T-helper 2 cell treated with Interferon-gamma antibody and Interleukin-4, amounts not matched to agents 5 μg/mL and 100 μg/mL, for 36 hours (primary cell): ENCODE measurements around the gene OR5B21.

Source experiments
- DNase-seq: peaks from one replicate; pipeline ENCODE4 v3.0.0; 2021; ENCODE audit warnings: low spot score
- H3K27ac Mint-ChIP-seq: one replicate; pipeline ENCODE4 v1.8.0; 2021; ENCODE audit warnings: mild to moderate bottlenecking, mixed read lengths
- H3K27me3 Mint-ChIP-seq: one replicate; pipeline ENCODE4 v1.8.0; 2021; ENCODE audit warnings: low read depth, mixed read lengths
- H3K36me3 Mint-ChIP-seq: one replicate; pipeline ENCODE4 v1.8.0; 2021; ENCODE audit warnings: low read depth, mixed read lengths
- H3K4me1 Mint-ChIP-seq: one replicate; pipeline ENCODE4 v1.8.0; 2021; ENCODE audit warnings: low read depth, mixed read lengths
- H3K4me3 Mint-ChIP-seq: one replicate; pipeline ENCODE4 v1.8.0; 2022; ENCODE audit warnings: mild to moderate bottlenecking, moderate library complexity, mixed read lengths
- H3K9me3 Mint-ChIP-seq: one replicate; pipeline ENCODE4 v1.8.0; 2021; ENCODE audit warnings: mixed read lengths

Gene OR5B21

DNA sequence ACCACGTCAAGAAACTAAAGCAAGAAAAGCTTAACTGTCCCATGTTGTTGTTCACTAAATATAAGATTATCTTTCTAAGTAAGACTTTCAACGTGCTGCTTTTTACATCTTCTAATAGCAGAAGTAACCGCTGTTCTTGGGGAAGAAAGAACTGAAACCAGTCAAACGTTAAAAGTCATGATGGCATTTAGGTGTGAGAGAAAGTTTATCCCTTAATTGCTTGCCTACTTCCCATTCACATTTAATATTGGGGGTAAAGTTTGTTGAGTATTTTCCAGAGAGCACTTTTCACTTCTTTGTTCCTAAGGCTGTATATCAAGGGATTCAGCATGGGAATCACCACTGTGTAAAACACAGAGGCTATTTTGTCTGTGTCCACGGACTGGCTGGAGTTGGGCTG lies 970 bp downstream of the OR5B21 start:
- H3K27ac Mint-ChIP-seq, result no peak overlapping the region
- H3K9me3 Mint-ChIP-seq, result no peaks in the 10 kb centered on the region
- H3K4me3 Mint-ChIP-seq, result no peak overlapping the region
- no peak for DNase-seq
- H3K27me3 Mint-ChIP-seq, result no peaks in the 10 kb centered on the region
- no peaks in the 10 kb centered on the region for H3K4me1 Mint-ChIP-seq
- H3K36me3 Mint-ChIP-seq, result peaks cover 2% of the 10 kb centered on the region

DNA sequence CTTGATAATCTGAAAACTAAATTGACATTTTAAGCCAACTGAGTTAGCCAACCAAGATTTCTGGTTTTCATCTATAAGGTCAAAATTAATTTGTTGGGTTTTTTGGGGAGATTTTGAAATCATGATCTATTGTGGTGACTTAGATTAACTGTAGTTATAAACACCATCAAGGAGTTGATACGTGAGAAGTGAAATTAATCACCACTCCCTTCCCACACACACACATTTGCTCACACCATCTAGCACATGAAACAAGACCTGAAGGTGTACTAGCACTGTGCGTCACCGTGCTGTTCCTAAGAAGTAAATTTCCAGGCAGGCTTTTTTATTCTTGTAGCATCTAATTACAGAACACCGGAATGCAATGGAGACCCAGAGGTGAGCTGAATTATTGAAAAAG lies 2.1 kb downstream of the OR5B21 start:
- Mint-ChIP-seq H3K4me1 (no peaks in the 10 kb centered on the region), H3K9me3 (no peaks in the 10 kb centered on the region), H3K27me3 (no peaks in the 10 kb centered on the region), H3K4me3 (no peak overlapping the region), H3K27ac (no peak overlapping the region), H3K36me3 (peaks cover 2% of the 10 kb centered on the region)
- DNase-seq, result peak; percentile 26

DNA sequence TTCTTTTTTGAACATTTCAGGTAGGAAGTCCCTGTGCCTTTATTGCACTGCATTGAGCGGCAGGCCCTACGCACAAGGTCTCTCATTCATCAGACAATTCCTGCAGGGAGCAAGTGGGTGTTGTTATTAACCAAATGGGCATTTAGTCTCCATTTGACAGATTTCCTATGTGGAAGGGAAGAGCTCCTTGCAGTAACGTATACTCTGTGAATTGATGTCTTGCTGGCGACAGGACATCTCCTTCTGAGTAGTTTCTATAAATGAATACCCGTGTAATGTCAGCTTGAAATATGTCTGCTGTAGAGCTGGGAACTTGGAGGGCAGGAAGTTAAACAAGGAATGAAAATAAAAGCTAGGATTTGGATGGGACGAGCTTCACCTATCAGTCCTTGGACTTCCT lies 3.7 kb downstream of the OR5B21 start:
- Mint-ChIP-seq H3K36me3 (peaks cover 2% of the 10 kb centered on the region), H3K27ac (no peak overlapping the region), H3K4me3 (no peak overlapping the region)

DNA sequence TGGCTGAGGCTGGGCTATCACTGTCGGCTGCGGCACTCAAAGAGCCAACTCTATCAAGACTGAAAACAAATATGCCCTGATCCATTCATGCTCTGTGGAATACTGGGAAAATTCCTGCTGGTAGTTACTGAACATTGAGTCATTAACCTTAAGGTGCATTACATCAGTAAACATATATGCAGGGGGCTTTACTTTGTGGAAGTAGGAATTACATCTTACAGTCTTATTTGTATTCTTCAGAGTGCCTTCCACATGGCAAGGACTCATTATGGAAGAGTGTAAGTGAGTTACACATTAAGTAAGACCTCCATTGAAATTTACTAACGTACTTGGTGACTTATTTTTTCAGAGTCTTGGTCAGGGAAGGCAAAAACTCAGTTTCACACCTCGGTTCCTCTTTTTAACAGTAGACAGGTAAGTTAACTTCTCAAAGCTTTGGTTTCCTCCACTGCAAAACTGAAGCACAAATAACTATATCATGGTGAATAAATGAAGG lies 4.5 kb downstream of the OR5B21 start:
- no peak for DNase-seq
- H3K4me3 Mint-ChIP-seq, result no peak overlapping the region
- H3K36me3 Mint-ChIP-seq, result peaks cover 2% of the 10 kb centered on the region
- peaks cover 6% of the 10 kb centered on the region for H3K4me1 Mint-ChIP-seq
- no peaks in the 10 kb centered on the region for H3K9me3 Mint-ChIP-seq
- H3K27ac Mint-ChIP-seq, result no peak overlapping the region
- H3K27me3 Mint-ChIP-seq, result no peaks in the 10 kb centered on the region

More for the DNA sequence above, 3.7 kb downstream of the OR5B21 start:
- Mint-ChIP-seq H3K9me3 (no peaks in the 10 kb centered on the region), H3K4me1 (no peaks in the 10 kb centered on the region), H3K27me3 (no peaks in the 10 kb centered on the region)
- DNase-seq, result no peak

DNA sequence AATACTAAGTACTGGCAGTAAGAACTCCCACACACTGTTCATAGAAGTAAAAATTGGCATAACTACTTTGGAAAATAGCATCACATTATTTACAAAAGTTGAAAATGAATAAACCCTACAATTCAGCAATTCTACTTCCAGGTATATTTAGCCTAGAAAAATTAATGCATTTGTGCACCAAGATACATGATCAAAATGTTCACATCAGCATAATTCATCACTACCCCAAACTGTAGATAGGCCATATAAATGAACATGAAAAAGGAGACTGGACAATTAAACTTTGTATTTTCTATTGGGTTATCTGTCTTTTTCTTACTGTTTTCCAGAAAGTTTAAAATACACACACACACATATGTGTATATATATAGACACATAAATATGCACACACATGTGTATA lies 5.9 kb downstream of the OR5B21 start:
- no peak overlapping the region for H3K27ac Mint-ChIP-seq
- DNase-seq, result no peak
- H3K9me3 Mint-ChIP-seq, result no peaks in the 10 kb centered on the region
- peaks cover 2% of the 10 kb centered on the region for H3K36me3 Mint-ChIP-seq
- H3K4me1 Mint-ChIP-seq, result peaks cover 6% of the 10 kb centered on the region
- no peaks in the 10 kb centered on the region for H3K27me3 Mint-ChIP-seq
- no peak overlapping the region for H3K4me3 Mint-ChIP-seq

DNA sequence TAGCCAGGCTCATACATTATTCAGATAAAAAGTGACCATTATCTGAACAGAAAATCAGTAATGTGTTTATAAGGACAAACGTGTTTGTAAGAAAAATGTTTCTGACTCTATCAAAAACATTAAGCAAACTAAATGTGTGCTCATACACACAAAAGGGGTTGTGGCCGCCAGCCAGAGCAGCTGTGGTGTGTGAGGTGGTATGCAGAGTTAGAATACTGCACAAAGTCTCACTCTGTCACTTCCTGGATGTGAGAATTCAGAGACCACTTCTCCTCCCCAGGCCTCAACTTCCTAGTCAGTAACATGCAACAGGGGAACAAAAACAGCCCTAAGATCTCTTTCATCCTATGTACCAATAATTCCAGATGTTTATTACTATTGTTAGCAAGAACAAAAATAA lies 9.4 kb downstream of the OR5B21 start:
- H3K9me3 Mint-ChIP-seq, result no peaks in the 10 kb centered on the region
- DNase-seq, result no peak
- H3K4me1 Mint-ChIP-seq, result peaks cover 10% of the 10 kb centered on the region
- H3K27ac Mint-ChIP-seq, result no peak overlapping the region
- no peaks in the 10 kb centered on the region for H3K27me3 Mint-ChIP-seq
- peaks cover under 1% of the 10 kb centered on the region for H3K36me3 Mint-ChIP-seq
- H3K4me3 Mint-ChIP-seq, result no peak overlapping the region

DNA sequence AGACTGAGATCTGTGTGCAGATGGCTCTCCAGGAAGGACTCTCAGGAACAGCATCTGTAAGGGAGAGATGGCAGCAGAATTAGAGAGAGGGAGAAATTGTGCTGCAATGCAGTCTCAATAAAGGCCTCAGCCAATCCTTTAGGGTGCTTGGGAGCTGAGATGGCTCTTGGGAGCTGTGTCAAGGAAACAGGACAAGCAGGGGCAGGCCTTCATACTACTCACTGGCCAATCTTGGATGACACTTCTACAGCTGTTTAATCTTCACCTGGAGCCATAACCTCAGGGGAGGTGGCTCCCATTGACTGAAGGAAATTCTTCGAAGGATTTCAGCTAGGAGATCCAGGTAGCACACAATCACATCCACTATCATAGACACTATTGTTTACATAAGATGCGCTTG lies 10.0 kb downstream of the OR5B21 start:
- peaks cover 10% of the 10 kb centered on the region for H3K4me1 Mint-ChIP-seq
- H3K4me3 Mint-ChIP-seq, result no peak overlapping the region
- H3K9me3 Mint-ChIP-seq, result no peaks in the 10 kb centered on the region
- no peaks in the 10 kb centered on the region for H3K36me3 Mint-ChIP-seq
- no peak overlapping the region for H3K27ac Mint-ChIP-seq
- DNase-seq, result no peak
- no peaks in the 10 kb centered on the region for H3K27me3 Mint-ChIP-seq

DNA sequence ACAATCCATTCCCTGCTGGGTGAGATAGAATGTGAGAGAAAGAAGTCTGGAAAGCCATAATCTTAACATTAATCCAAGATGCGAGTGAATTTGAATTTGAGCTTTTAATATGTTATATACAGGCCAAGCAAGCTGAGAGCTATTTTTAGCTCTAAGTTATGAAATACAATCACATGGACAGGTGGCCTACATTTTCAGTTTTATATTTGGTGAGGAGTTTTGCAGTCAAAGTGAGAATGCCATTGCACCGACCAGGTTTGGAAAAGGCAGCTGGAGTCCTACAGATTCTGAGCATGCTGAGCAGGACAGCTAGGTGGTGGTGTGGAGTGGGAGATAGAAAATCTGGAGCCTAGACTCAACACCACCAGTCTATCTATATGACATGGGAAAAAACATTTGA lies 12.0 kb downstream of the OR5B21 start:
- no peaks in the 10 kb centered on the region for H3K27me3 Mint-ChIP-seq
- no peak overlapping the region for H3K4me3 Mint-ChIP-seq
- H3K9me3 Mint-ChIP-seq, result no peaks in the 10 kb centered on the region
- no peak for DNase-seq
- peaks cover 10% of the 10 kb centered on the region for H3K4me1 Mint-ChIP-seq
- no peak overlapping the region for H3K27ac Mint-ChIP-seq
- H3K36me3 Mint-ChIP-seq, result no peaks in the 10 kb centered on the region

DNA sequence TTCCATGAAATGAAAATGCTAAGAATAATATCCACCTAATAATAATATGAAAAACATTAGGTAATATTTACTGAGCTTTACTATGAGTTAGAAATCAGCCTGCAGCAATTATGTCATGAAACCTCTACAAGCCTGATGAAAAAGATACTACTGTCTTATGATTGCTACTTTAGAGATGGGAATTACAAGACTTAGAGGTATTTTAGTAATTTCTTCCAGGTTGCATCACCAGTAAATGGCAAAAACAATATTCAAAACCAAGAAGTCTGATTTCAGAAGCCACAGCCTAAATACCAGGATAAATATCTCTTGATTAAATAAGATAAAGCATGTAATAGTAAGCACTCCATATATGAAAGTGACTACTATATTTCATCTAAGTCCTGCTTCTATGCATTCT lies 13.8 kb downstream of the OR5B21 start:
- H3K27ac Mint-ChIP-seq, result no peak overlapping the region
- no peak overlapping the region for H3K4me3 Mint-ChIP-seq
- peaks cover 10% of the 10 kb centered on the region for H3K4me1 Mint-ChIP-seq
- H3K27me3 Mint-ChIP-seq, result no peaks in the 10 kb centered on the region
- no peaks in the 10 kb centered on the region for H3K36me3 Mint-ChIP-seq
- no peaks in the 10 kb centered on the region for H3K9me3 Mint-ChIP-seq
- no peak for DNase-seq

DNA sequence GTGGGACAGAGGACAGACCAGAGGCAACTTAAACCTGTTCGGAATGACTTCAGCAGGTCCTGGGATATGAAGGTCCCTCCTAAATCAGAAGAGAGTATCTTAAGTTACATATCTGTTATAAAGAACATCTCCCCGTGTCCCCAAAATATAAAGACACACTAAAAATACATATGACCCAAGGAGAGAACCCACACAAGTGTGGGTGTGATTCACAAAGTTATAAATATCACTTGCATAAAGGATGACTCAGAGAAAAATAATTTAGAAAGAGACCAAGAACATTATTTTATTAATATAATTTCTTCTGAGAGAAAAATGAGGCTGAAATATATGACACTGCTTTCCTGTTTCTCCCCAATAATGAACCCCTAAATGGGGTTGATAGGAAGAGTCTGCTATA lies 14.2 kb downstream of the OR5B21 start:
- peaks cover 6% of the 10 kb centered on the region for H3K4me1 Mint-ChIP-seq
- no peak for DNase-seq

DNA sequence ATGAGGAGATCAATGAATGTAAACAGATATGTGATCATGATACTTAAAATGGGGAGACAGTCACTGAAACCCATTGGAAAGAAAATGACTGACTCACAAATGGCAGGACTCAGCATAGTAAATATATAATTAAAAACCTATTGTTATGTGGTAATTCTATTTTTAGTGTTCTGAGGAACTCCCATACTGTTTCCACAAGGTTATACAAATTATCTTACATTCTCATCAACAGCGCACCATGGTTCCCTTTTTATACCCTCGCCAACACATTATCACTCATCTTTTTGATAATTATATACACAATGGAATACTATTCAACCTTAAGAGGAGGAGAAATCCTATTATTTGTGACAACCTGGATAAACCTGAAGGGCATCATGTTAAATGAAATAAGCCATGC lies 17.1 kb downstream of the OR5B21 start:
- no peak for DNase-seq
- Mint-ChIP-seq H3K9me3 (no peaks in the 10 kb centered on the region), H3K4me1 (no peaks in the 10 kb centered on the region), H3K36me3 (no peaks in the 10 kb centered on the region), H3K4me3 (no peak overlapping the region), H3K27me3 (no peaks in the 10 kb centered on the region), H3K27ac (no peak overlapping the region)

More for the DNA sequence above, 14.2 kb downstream of the OR5B21 start:
- Mint-ChIP-seq H3K27ac (no peak overlapping the region), H3K36me3 (no peaks in the 10 kb centered on the region), H3K9me3 (no peaks in the 10 kb centered on the region), H3K27me3 (no peaks in the 10 kb centered on the region), H3K4me3 (no peak overlapping the region)

DNA sequence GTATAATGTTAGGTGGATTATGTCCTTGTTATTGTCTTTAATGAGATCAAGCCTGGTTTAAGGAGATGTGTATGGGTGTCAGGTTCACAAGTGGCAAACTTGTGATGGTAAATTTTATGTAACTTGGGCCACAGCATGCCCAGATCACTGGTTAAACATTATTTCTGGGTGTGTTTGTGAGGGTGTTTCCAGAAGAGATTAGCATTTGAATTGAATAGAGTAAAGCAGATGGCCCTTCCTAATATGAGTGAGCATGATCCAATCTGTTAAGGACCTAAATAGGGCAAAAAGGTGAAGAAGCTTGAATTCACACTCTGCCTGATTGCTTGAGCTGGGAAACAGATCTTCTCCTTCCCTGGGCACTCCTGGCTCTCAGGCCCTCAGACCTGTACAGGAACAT lies 20.7 kb downstream of the OR5B21 start:
- H3K27me3 Mint-ChIP-seq, result no peaks in the 10 kb centered on the region
- H3K4me3 Mint-ChIP-seq, result no peak overlapping the region
- no peaks in the 10 kb centered on the region for H3K36me3 Mint-ChIP-seq
- no peak for DNase-seq
- H3K4me1 Mint-ChIP-seq, result no peaks in the 10 kb centered on the region
- H3K27ac Mint-ChIP-seq, result no peak overlapping the region
- H3K9me3 Mint-ChIP-seq, result no peaks in the 10 kb centered on the region

DNA sequence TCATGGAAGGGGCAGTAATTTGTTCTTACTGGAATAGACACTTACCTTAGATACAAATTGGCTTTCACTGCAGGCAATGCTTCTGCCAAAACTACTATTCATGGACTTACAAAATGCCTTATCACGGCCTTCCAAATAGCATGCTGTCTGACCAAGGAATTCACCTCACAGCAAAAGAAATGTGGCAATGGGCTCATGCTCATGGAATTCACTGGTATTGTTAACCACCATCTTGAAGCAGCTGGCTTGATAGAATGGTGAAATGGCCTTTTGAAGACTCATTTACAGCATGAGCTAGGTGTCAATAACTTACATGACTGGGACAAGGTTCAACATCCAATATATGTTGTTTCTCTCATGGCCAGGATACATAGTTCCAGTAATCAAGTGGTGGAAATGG lies 21.9 kb downstream of the OR5B21 start:
- no peaks in the 10 kb centered on the region for H3K27me3 Mint-ChIP-seq
- no peak overlapping the region for H3K27ac Mint-ChIP-seq
- H3K4me3 Mint-ChIP-seq, result no peak overlapping the region
- H3K9me3 Mint-ChIP-seq, result no peaks in the 10 kb centered on the region
- H3K4me1 Mint-ChIP-seq, result no peaks in the 10 kb centered on the region
- H3K36me3 Mint-ChIP-seq, result no peaks in the 10 kb centered on the region
- DNase-seq, result no peak

DNA sequence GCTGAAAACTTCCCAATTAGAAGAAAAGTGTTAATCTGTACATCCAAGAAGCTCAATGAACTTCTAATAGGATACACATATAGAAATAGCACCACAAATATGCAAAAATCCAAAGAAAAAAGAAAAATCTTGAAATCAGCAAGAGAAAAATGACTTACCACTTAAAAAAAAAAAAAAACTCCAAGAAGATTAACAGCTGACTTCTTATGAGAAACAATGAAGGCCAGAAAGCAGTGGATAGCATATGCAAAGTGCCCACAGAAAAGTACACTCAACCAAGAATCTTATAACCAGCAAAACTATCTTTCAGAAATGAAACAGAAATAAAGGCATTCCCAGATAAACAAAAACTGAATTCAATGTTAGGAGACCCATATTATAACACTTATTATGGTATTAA lies 36.0 kb downstream of the OR5B21 start:
- DNase-seq, result no peak
- H3K4me1 Mint-ChIP-seq, result no peaks in the 10 kb centered on the region
- H3K27me3 Mint-ChIP-seq, result no peaks in the 10 kb centered on the region
- H3K4me3 Mint-ChIP-seq, result no peak overlapping the region
- no peak overlapping the region for H3K27ac Mint-ChIP-seq
- peaks cover 29% of the 10 kb centered on the region for H3K9me3 Mint-ChIP-seq
- no peaks in the 10 kb centered on the region for H3K36me3 Mint-ChIP-seq

DNA sequence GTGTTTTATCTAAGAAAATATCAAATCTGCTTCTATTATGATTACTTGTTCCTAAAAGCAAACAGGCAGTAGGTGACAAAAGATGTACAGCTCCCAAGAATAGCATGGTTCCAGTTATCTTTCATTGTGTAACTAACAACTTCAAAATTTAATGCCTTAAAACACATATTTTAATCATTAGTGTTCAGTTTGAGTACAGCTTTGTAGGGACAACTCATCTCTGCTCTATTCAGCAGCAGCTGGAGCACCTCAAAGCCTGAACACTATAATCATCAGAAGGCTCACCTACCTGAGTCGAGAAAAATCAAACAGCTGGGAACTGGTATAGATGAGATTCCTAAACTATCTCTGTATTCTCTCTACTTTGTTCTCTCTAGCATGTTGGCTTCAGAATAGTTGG lies 41.6 kb downstream of the OR5B21 start:
- Mint-ChIP-seq H3K4me1 (no peaks in the 10 kb centered on the region), H3K9me3 (no peaks in the 10 kb centered on the region), H3K27ac (no peak overlapping the region), H3K36me3 (no peaks in the 10 kb centered on the region), H3K4me3 (no peak overlapping the region), H3K27me3 (no peaks in the 10 kb centered on the region)
- no peak for DNase-seq
